Activated naive CD8-positive, alpha-beta T cell treated with anti-CD3 and anti-CD28 coated beads, Interleukin-2, amount 50 U/mL, for 16 hours (primary cell): ENCODE measurements around the gene KIRREL3.

Experiments
- DNase-seq: peaks from one replicate; pipeline ENCODE4 v3.0.0-alpha.2; 2020; ENCODE audit warnings: low read depth, low spot score

KIRREL3 gene

GRCh38 chr11:126790550-126791081 lies 210.0 kb downstream of the KIRREL3 start:
- DNase-seq: no peak

- DNase-seq: no peak
Measured at GRCh38 chr11:126782810-126783209, 217.8 kb downstream of the KIRREL3 start.

GRCh38 chr11:126781942-126782341 lies 218.6 kb downstream of the KIRREL3 start:
- no peak for DNase-seq

- DNase-seq: no peak
Measured at GRCh38 chr11:126776119-126776518, 224.5 kb downstream of the KIRREL3 start.

- DNase-seq: no peak
Measured at GRCh38 chr11:126772267-126772666, 228.3 kb downstream of the KIRREL3 start.

- no peak for DNase-seq
Measured at GRCh38 chr11:126768702-126769101, 231.9 kb downstream of the KIRREL3 start.

GRCh38 chr11:126766440-126766839 lies 234.1 kb downstream of the KIRREL3 start:
- DNase-seq: no peak

- DNase-seq: no peak
Measured at GRCh38 chr11:126765196-126765595, 235.4 kb downstream of the KIRREL3 start.

- DNase-seq: no peak
Measured at GRCh38 chr11:126764231-126764630, 236.3 kb downstream of the KIRREL3 start.

- no peak for DNase-seq
Measured at GRCh38 chr11:126756855-126757254, 243.7 kb downstream of the KIRREL3 start.

GRCh38 chr11:126756421-126756820 lies 244.1 kb downstream of the KIRREL3 start:
- DNase-seq: no peak

- DNase-seq: no peak
Measured at GRCh38 chr11:126755526-126755925, 245.0 kb downstream of the KIRREL3 start.

- DNase-seq: no peak
Measured at GRCh38 chr11:126754591-126755426, 245.8 kb downstream of the KIRREL3 start.

- DNase-seq: no peak
Measured at GRCh38 chr11:126753990-126754389, 246.6 kb downstream of the KIRREL3 start.

GRCh38 chr11:126751242-126751641 lies 249.3 kb downstream of the KIRREL3 start:
- DNase-seq: no peak

- no peak for DNase-seq
Measured at GRCh38 chr11:126748793-126749192, 251.8 kb downstream of the KIRREL3 start.

GRCh38 chr11:126748100-126748791 lies 252.3 kb downstream of the KIRREL3 start:
- no peak for DNase-seq

GRCh38 chr11:126747315-126747714 lies 253.3 kb downstream of the KIRREL3 start:
- DNase-seq: no peak

GRCh38 chr11:126746443-126746842 lies 254.1 kb downstream of the KIRREL3 start:
- no peak for DNase-seq

GRCh38 chr11:126744699-126745098 lies 255.9 kb downstream of the KIRREL3 start:
- no peak for DNase-seq

- no peak for DNase-seq
Measured at GRCh38 chr11:126743628-126744027, 256.9 kb downstream of the KIRREL3 start.

- no peak for DNase-seq
Measured at GRCh38 chr11:126742582-126742981, 258.0 kb downstream of the KIRREL3 start.

- no peak for DNase-seq
Measured at GRCh38 chr11:126740846-126741245, 259.7 kb downstream of the KIRREL3 start.
